ENCODE measurements around the gene OR6S1. TPM values are rescaled to one million over a fixed set of nuclear protein-coding genes. Genes with fewer than 3 reads are reported as not detected.

OR6S1 gene
- total RNA-seq, 1 experiment from 2014 or later, result not detected

GRCh38 chr14:20642182-20642581 lies 691 bp upstream of the OR6S1 start:
- CTCF ChIA-PET, result interaction anchor here (1.2 kb wide), 1 partner anchor 216 kb away, joined by 5 read pairs; no protein-coding TSS in a partner anchor

DNA sequence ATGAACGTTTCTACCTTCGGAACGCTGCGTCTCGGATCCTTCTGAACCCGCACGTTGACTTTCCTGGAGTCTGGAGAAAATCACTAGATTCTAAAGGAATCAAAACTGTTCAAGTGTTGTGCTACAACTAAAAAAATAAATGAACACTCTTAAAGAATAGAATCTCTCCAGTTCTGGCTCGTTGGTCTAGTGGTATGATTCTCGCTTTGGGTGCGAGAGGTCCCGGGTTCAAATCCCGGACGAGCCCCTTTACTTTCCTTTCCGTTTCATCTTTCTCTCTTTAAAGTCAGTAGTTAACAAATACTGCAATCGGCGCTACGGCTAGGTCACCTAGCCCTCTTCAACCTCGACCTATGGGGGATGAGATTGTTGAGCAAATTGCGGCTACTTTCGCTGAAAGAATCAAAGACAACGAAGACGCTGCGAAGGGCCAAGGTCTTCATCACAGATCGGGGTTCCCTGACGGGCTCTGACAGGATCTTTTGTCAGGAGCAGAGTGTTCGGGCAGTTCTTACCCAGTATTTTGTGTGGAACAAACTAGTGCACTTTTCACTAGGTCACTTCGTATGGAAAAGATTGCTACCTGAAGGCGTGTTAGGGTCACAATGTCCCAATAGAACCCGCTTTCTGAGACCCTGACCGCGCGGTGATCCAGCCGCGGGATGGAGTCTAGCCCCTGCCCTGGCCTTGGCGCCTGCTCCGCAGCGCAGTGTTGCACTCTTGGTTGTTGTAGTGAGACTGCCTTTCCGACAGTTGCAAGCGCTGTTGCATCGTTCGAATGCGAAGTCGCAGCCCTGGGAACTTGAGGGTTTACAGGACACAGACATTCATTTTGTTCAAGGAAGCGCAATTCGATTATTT lies 8.4 kb downstream of the OR6S1 start:
- Mint-ChIP-seq H3K4me1 (ENCODE audit: insufficient read depth, unreplicated experiment) (peaks cover 21% of the 10 kb centered on the region), H3K27me3 (ENCODE audit: insufficient read depth, unreplicated experiment) (no peaks in the 10 kb centered on the region), H3K36me3 (ENCODE audit: insufficient read depth, unreplicated experiment) (peaks cover 22% of the 10 kb centered on the region), H3K27ac (ENCODE audit: low read depth, unreplicated experiment) (peak overlapping the region; percentile 48), H3K9me3 (ENCODE audit: unreplicated experiment) (no peaks in the 10 kb centered on the region), H3K4me3 (ENCODE audit: unreplicated experiment) (peak overlapping the region; percentile 74)
- BruUV-seq (replicated peaks), result no TSS peak
- intact Hi-C loops (cut with micrococcal nuclease), result loop anchor here (5.0 kb wide), 1 partner anchor 339 kb away; no protein-coding TSS in a partner anchor
- peak; percentile 82 for DNase-seq (ENCODE audit: unreplicated experiment)
- CTCF ChIA-PET, result interaction anchor here (0.6 to 2.3 kb wide), 8 partner anchors 19 to 409 kb away, joined by 3 to 13 read pairs (median 5); partner anchors contain the start of gene RNASE7
- TF ChIP-seq, protein P1, sequence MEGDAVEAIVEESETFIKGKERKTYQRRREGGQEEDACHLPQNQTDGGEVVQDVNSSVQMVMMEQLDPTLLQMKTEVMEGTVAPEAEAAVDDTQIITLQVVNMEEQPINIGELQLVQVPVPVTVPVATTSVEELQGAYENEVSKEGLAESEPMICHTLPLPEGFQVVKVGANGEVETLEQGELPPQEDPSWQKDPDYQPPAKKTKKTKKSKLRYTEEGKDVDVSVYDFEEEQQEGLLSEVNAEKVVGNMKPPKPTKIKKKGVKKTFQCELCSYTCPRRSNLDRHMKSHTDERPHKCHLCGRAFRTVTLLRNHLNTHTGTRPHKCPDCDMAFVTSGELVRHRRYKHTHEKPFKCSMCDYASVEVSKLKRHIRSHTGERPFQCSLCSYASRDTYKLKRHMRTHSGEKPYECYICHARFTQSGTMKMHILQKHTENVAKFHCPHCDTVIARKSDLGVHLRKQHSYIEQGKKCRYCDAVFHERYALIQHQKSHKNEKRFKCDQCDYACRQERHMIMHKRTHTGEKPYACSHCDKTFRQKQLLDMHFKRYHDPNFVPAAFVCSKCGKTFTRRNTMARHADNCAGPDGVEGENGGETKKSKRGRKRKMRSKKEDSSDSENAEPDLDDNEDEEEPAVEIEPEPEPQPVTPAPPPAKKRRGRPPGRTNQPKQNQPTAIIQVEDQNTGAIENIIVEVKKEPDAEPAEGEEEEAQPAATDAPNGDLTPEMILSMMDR (IDR thresholded peaks at IDR 0.05; ENCODE audit: unreplicated experiment), result no peak
- POLR2A ChIA-PET, result interaction anchor here (2.4 to 6.8 kb wide), 3 partner anchors 20 to 50 kb away, joined by 14 to 123 read pairs (median 28); partner anchors contain the start of gene RNASE4

More at GRCh38 chr14:20642182-20642581, 691 bp upstream of the OR6S1 start:
- intact Hi-C loops (cut with micrococcal nuclease), result no loop called here
- POLR2A ChIA-PET, result interaction anchor here (1.1 kb wide), 1 partner anchor 9 kb away, joined by 3 read pairs; no protein-coding TSS in a partner anchor
- peaks cover 43% of the 10 kb centered on the region for H3K27me3 Mint-ChIP-seq (ENCODE audit: insufficient read depth, unreplicated experiment)
- H3K4me1 Mint-ChIP-seq (ENCODE audit: insufficient read depth, unreplicated experiment), result no peaks in the 10 kb centered on the region
- TF ChIP-seq, protein P1 (IDR thresholded peaks at IDR 0.05; ENCODE audit: unreplicated experiment), result no peak
- no peak overlapping the region for H3K4me3 Mint-ChIP-seq (ENCODE audit: unreplicated experiment)
- BruUV-seq (replicated peaks), result no TSS peak
- H3K36me3 Mint-ChIP-seq (ENCODE audit: insufficient read depth, unreplicated experiment), result no peaks in the 10 kb centered on the region
- no peak for DNase-seq (ENCODE audit: unreplicated experiment)
- no peak overlapping the region for H3K27ac Mint-ChIP-seq (ENCODE audit: low read depth, unreplicated experiment)
- no peaks in the 10 kb centered on the region for H3K9me3 Mint-ChIP-seq (ENCODE audit: unreplicated experiment)

DNA sequence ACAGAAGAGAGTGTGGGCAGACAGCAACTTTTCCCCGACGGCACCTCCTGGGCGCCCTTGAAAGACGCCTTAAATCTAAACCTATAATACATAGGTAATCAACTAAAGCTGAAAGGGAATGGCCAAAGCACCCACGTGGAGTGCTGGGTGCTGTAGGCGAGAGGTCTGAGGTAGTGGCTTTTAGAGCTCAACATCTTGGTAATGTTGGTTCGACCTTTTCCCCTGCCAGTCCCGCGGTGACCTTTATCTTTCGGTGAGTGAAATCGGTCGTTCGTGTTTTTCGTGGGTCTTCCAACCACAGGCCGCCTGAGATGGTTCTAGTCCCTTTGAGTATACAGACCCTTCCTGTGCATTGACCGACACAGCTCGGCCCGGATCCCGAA lies 9.1 kb downstream of the OR6S1 start:
- BruUV-seq (replicated peaks), result no TSS peak
- ChIA-PET POLR2A (interaction anchor here (0.7 to 6.8 kb wide), 5 partner anchors 12 to 300 kb away, joined by 3 to 123 read pairs (median 14); partner anchors contain the start of gene RNASE4), CTCF (interaction anchor here (0.6 to 2.3 kb wide), 8 partner anchors 18 to 410 kb away, joined by 3 to 13 read pairs (median 5); partner anchors contain the start of gene RNASE7)
- peaks cover 22% of the 10 kb centered on the region for H3K36me3 Mint-ChIP-seq (ENCODE audit: insufficient read depth, unreplicated experiment)
- no peaks in the 10 kb centered on the region for H3K9me3 Mint-ChIP-seq (ENCODE audit: unreplicated experiment)
- no peak for DNase-seq (ENCODE audit: unreplicated experiment)
- peak overlapping the region; percentile 48 for H3K27ac Mint-ChIP-seq (ENCODE audit: low read depth, unreplicated experiment)
- H3K4me1 Mint-ChIP-seq (ENCODE audit: insufficient read depth, unreplicated experiment), result peaks cover 27% of the 10 kb centered on the region
- H3K4me3 Mint-ChIP-seq (ENCODE audit: unreplicated experiment), result peak overlapping the region; percentile 74
- intact Hi-C loops (cut with micrococcal nuclease), result loop anchor here (5.0 kb wide), 1 partner anchor 340 kb away; no protein-coding TSS in a partner anchor
- no peaks in the 10 kb centered on the region for H3K27me3 Mint-ChIP-seq (ENCODE audit: insufficient read depth, unreplicated experiment)
- TF ChIP-seq, protein P1 (IDR thresholded peaks at IDR 0.05; ENCODE audit: unreplicated experiment), result no peak

GRCh38 chr14:20631880-20632389 lies 9.6 kb downstream of the OR6S1 start:
- TF ChIP-seq, protein P1 (IDR thresholded peaks at IDR 0.05; ENCODE audit: unreplicated experiment), result no peak
- intact Hi-C loops (cut with micrococcal nuclease), result loop anchor here (1.0 to 5.0 kb wide), 2 partner anchors 49 to 340 kb away; no protein-coding TSS in a partner anchor
- H3K27ac Mint-ChIP-seq (ENCODE audit: low read depth, unreplicated experiment), result no peak overlapping the region

More at GRCh38 chr14:20631880-20632389, 9.6 kb downstream of the OR6S1 start:
- peak; percentile 81 for DNase-seq (ENCODE audit: unreplicated experiment)
- BruUV-seq (replicated peaks), result no TSS peak
- Mint-ChIP-seq H3K27me3 (ENCODE audit: insufficient read depth, unreplicated experiment) (no peaks in the 10 kb centered on the region), H3K4me3 (ENCODE audit: unreplicated experiment) (peak overlapping the region; percentile 74), H3K9me3 (ENCODE audit: unreplicated experiment) (no peaks in the 10 kb centered on the region), H3K36me3 (ENCODE audit: insufficient read depth, unreplicated experiment) (peaks cover 22% of the 10 kb centered on the region), H3K4me1 (ENCODE audit: insufficient read depth, unreplicated experiment) (peaks cover 32% of the 10 kb centered on the region)
- ChIA-PET POLR2A (interaction anchor here (0.7 to 6.8 kb wide), 8 partner anchors 11 to 300 kb away, joined by 3 to 123 read pairs (median 5); partner anchors contain the start of gene RNASE4), CTCF (interaction anchor here (0.6 to 2.3 kb wide), 11 partner anchors 11 to 410 kb away, joined by 3 to 13 read pairs (median 5); partner anchors contain the start of gene RNASE7)

All from MCF 10A (cell line).